HG03354 (cell line): ENCODE data around the gene SDC4.
A peak's percentile ranks its signal among the peaks of the same experiment; 100 is the strongest.
"Not testable (repeated sequence)": the region's sequence is repeated elsewhere in the genome, so short reads cannot be mapped to it uniquely, and the experiment has no call there.

Experiments used
- ATAC-seq: cut with Tn5 transposase; IDR thresholded peaks from one replicate; pipeline ENCODE4 v1.9.1; 2021; ENCODE audit warnings: mild to moderate bottlenecking; ENCODE audit not compliant: unreplicated experiment, poor library complexity, severe bottlenecking

Gene SDC4

GRCh38 chr20:45365444-45365970, 17.3 kb upstream of the SDC4 start:
- no peak for ATAC-seq

GRCh38 chr20:45363611-45364492, 15.6 kb upstream of the SDC4 start:
- no peak for ATAC-seq

GRCh38 chr20:45362804-45363610, 14.8 kb upstream of the SDC4 start, which contains the start of gene SYS1:
Gene SYS1 (plus strand): TSS chr20:45363156. CDS start chr20:45363532, 376 bp downstream.
- peak; percentile 88 for ATAC-seq

GRCh38 chr20:45361793-45362192, 13.6 kb upstream of the SDC4 start:
- ATAC-seq, result no peak

GRCh38 chr20:45359406-45360148, 11.4 kb upstream of the SDC4 start:
- ATAC-seq, result no peak

GRCh38 chr20:45359069-45359405, 10.8 kb upstream of the SDC4 start:
- ATAC-seq, result no peak

GRCh38 chr20:45358282-45359068, 10.3 kb upstream of the SDC4 start:
- no peak for ATAC-seq

- no peak for ATAC-seq
Measured at GRCh38 chr20:45355209-45356084, 7.2 kb upstream of the SDC4 start.

- no peak for ATAC-seq
Measured at GRCh38 chr20:45354423-45355208, 6.4 kb upstream of the SDC4 start.

GRCh38 chr20:45353746-45354145, 5.5 kb upstream of the SDC4 start:
- no peak for ATAC-seq

- no peak for ATAC-seq
Measured at GRCh38 chr20:45352729-45353128, 4.5 kb upstream of the SDC4 start.

- not testable (repeated sequence) for ATAC-seq
Measured at GRCh38 chr20:45350795-45351194, 2.6 kb upstream of the SDC4 start.

GRCh38 chr20:45350217-45350616, 2.0 kb upstream of the SDC4 start:
- ATAC-seq, result no peak

GRCh38 chr20:45347297-45347935, 808 bp downstream of the SDC4 start:
- ATAC-seq, result no peak

GRCh38 chr20:45346851-45347250, 1.4 kb downstream of the SDC4 start:
- no peak for ATAC-seq

GRCh38 chr20:45346291-45346718, 1.9 kb downstream of the SDC4 start:
- ATAC-seq, result no peak
